Cerebellar cortex (tissue), 1 donor: ENCODE data around the gene ZBED4.

Source experiments
- DNase-seq: peaks from one replicate; pipeline ENCODE4 v3.0.0-alpha.2; 2015; ENCODE audit warnings: low spot score

Gene ZBED4

DNA sequence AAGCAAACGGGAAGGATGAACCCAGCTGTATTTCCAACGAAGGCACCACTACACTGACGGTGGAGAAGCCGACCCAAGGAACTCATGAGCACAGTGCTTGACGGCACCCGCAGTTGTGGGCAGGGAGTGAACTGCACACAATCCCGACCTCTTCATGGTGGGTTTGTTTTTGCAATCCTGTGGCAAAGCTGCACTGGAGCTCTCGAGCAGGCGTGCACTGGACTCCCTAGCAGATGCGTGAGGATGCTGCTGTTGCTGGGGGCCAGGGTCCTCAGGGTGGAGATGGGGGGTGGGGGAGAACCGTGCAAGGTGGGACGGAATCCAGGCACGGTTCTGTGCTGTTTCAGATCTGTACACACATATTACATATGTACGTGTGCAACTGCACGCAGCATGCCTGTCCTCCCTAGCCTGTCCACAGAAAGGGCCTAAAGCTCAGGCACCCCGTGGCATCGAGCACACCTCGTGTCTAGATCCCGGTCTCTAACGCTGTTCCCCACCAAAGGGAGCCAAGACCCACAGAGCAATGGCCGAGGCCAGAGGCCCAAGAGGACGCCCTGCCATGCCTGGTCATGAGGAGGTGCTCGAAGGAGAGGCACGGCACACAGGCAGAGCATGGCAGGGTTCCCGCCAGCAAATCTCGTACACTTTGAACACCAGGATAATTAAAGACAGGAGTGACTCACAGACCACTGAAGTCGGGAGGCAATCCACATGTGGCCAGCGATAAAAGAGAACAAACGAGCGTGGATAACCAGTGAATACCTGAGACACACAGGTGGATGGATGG, 47.0 kb downstream of the ZBED4 start:
- DNase-seq, result no peak

DNA sequence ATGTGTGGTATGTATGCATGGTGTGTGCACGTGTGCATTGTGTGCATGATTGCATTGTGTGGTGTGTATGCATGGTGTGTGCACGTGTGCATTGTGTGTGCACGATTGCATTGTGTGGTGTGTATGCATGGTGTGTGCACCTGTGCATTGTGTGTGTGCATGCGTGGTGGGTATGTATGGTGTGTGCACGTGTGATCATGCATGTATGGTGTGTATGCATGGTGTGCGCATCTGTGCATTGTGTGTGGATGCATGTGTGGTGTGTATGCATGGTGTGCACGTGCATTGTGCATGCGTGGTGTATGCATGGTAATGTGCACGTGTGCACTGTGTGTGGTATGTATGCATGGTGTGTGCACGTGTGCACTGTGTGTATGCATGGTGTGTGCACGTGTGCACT, 47.8 kb downstream of the ZBED4 start:
- no peak for DNase-seq

DNA sequence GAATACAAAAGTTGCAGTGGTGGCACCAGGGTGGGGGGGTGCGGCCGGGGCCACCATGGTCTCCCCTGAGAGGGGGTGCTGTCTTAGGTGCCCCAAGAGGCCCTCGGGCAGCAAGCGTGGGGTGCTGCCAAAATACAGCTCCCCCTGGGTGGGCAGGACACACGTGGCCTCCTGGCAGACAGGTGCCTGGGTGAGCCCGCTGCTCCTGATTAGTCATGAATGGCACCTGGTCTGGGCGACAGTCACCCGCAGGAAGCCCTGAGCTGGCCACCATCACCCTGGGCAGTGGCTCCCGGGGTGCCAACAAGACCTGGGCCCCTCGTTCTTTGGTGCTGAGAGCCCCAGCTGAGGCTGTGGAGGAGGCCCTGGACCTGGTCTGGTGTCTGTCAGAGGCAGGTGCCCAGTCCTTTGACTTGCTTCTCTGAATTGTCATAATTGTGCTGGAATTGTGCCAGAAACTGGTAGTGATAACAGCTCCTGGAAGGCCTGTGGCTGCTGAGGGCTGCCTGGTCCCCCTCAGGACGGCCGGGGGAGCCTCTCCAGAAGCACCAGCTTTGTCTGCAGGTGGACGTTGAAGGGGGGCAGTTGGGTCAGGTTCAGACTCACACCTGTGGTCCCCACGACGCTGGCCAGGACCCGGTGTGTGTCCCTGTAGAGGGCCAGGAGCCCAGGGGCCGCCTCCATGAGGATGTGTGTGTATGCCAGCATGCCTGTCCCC, 49.8 kb downstream of the ZBED4 start:
- peak; percentile 75 for DNase-seq

DNA sequence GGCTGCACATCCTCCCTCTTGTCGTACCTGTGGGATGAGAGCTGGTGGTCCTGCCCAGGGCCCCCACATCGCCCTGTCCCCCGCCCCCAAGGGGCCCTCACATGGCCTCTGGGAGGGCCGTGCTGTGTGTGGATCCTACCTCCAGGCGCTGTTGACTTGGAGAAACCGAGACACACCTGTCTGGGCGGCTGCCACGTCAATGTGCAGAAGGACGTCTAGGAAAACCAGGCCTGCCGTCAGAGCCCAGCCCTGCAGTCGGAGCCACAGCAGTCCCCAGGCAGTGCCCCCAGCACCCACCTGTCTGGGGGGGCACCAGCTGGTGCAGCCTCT, 50.4 kb downstream of the ZBED4 start:
- DNase-seq, result no peak

DNA sequence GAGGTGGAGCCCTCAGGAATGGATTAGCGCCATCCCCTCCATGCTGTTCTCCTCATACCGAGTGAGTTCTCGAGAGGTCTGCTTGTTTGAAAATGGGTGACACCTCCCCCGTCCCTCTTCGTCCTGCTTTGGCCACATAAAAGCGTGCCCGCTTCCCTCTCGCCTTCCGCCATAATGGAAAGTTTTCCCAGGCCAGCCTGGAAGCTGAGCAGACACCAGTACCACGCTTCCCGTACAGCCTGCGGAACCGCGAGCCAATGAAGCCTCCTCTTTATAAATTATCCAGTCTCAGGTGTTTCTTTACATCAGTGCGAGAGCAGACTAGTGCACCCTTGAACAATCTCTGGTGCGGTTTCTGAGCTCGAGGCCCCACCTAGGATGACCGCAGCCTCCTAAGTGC, 51.8 kb downstream of the ZBED4 start:
- DNase-seq, result no peak

DNA sequence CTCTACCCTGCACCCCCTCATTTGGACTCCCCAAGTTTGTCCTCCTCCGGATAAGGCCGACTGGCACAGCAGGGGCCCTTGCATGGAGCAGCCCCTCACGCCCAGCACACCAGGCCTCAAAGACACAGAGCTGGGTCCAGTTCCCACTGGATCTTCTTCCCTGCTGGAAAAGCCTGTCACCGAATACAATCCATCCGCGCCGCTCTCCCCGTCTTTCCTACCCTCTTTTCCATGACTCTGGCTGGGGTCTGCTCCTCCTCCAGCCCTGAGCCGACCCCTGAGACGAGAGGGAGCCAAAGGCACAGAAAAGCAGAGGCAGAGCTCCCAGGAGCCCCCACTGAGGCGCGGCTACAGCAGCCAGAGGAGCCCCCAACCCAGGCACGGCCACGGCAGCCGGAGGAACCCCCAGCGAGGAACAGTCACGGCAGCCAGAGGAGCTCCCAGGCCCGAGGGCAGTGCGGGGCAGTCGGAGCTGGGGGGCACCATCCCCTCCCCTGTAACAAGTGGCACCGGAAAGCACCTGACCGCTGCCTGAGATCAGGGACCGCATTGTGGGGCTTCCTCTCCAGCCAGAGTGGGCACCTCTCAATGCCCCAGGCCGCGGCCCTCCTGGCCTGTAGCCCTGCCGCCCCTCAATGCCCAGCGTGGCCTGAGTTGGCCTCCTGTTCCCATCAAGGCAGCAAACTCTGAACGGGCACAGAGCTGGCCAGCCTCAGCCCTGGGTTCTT, 52.6 kb downstream of the ZBED4 start:
- no peak for DNase-seq

DNA sequence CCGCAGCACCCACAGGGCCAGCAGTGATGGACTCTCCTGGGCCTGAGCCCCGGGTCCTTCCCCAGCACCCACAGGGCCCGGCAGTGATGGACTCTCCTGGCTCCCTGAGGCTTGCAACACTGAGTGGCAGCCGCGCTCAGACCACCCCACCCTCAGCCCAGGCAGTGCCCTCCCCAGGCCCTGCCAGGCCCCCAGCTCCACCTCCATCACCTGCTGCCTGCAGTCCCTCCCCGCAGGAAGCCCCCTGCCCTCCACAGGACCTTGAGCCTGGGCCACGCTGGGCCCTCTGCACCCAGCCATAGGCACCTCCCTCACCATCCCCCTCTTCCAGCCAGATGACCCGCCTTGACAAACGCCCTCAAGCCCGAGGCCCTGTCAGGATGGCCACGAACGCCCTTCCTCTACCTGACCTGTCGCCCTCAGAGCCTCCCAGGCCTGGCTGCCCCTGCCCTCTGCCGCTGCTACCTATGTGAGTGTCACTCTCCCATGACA, 53.2 kb downstream of the ZBED4 start:
- DNase-seq, result no peak

DNA sequence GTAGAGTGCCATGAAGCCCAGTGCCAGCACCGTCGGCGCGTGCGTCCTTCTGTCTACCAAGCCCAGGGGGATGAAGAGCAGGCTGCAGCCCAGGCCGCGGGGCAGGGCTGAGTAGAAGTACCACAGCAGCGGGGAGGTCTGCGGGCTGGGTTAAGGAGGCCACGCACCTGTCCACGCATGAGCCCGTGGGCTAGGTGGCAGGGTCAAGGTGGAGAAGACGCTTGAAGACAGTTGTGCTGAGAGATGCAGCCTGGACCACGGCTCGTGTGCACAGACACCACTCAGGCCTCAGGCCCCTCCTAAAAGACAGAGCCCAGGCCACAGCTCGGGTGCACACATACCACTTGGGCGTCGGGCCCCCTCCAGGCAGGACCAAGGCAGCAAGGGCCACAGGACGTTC, 54.2 kb downstream of the ZBED4 start:
- no peak for DNase-seq

DNA sequence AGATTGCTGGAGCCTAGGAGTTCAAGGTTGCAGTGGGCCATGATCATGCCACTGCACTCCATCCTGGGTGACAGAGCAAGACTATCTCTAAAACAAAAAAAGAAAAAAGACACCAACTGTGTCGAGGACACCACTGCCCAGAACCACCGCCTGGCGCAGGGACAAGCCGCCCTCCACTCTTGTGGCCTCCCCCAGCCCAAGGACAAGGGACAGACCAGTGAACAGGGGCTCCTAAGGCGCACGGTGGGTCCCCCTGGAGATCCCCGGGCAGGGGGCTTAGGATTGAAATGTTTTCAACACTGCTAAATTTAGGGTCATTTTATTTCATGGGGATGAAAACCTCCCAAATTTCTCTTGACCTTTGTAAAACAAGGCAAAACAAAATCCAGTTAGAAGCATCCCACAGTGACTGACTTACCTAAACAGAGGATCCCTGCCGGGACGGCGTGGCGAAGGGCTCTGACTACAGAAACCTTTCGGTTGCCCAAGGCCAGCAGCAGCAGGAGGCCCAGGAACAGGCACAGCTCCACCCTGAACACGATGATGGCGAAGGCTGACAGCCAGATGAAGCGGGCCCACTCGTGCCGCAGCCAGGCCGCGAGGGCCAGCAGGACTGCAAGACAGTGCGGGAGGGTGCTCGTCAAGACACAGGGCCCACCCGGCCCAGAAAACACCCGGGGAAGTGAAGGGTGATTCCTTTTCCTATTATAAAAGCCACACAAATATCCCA, 56.0 kb downstream of the ZBED4 start:
- no peak for DNase-seq

DNA sequence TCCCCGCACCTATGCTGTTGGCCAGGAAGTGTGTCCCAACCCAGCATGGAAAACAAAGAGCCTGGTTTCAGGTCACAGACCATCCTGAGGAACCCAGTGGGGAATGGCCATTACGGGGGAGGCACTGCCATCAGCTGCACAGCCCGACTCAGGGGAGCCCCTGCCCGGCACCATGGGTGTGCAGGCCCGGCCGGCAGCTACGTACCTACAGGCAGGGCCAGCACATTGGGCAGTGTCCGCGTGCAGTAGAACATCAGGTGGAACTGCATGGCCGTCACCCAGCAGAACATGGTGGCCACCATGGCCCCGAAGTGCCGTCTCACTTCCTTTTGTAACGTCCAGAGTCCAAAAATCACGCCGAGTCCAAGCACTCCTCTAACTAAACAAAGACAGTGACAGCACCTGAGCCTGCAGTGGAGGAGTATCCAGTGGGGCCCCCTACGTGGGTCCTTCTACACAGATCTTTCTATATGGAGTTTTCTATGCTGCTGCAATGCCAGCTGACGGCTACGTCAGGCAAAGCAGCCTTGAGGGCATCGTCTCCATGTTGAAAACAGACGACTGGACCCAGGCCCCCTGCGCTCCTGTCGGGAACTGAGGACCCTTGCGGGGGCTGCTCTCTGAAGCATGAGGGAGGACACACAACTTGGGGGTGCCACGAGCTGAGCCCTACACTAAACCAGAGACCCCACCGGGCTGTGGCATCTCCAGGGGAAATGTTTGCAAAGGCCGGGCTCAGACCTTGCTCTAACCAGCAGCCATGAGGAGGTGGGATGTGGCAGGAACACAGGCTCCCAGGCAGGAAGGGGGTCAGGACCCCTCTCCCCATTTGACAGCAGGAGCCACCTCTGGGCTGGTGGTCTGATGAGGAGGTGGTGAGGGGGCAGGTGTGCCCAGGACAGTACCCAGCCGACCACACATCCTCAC, 56.8 kb downstream of the ZBED4 start:
- no peak for DNase-seq

DNA sequence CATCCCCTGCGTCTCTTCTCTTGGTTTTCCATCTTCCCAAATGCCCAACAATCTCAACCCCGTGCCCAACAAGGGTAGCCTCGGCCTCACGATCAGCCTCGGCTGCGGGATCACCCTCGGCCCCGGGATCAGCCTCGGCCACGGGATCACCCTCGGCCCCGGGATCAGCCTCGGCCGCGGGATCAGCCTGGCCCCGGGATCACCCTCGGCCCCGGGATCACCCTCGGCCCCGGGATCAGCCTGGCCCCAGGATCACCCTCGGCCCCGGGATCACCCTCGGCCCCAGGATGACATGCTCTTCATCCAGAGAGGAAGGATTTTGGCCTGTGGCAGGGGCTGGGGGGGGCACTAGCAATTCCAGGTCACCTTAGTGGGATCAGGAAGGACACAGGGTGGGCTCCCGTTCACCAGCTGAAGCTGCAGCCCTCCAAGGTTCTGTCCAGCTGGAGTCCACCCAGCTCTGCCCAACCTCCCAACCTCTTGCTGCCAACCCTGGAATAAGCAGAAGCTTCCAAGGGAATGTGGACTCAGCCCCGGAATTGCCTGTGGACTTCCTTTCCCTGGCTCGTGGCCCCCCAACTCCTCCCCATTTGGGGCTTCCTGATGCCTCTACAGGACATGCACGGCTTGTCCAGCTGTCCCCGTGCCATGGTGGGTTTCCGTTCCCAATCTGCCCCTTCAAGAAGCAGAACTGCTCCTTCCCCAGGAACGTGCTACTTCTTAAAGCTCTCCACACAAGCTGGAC, 58.4 kb downstream of the ZBED4 start:
- DNase-seq, result no peak

DNA sequence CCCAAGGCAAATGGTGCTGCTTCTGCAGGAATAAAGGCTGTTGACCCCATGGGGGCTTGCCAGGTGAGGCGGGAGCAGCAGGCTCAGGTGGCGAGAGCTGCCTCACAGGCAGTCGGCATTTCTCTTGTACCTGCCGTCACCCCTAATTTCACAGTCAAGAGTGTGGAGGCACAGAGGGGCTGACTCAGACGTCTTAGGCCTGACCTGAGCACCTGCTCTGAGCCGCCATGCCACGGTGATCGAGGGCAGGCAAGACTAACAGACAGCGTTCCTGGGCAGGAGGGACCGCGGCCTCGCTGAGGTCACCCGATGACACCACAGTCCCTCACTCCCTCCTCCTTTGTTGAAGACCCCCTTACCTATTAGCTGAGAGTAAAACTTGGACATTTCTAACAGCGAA, 59.4 kb downstream of the ZBED4 start:
- no peak for DNase-seq

DNA sequence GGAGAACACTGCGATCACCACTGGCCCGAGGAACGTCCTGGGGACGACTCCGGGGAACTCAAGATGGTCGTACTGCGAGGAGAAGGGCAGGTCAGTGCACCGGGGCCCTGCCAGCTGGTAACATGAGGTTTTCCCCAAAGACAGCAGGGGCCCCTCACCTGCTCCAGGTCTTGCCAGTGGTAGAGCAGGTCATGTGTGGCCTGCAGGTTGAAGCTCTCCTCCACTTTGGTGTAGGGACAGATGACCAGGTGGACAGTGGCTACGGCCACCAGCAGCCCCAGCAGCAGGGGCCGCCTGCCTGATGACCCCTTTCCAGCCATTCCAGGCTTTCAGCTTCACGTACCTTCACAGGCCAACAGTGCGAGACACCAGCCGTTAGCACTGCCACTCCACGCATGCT, 59.8 kb downstream of the ZBED4 start:
- DNase-seq, result no peak

DNA sequence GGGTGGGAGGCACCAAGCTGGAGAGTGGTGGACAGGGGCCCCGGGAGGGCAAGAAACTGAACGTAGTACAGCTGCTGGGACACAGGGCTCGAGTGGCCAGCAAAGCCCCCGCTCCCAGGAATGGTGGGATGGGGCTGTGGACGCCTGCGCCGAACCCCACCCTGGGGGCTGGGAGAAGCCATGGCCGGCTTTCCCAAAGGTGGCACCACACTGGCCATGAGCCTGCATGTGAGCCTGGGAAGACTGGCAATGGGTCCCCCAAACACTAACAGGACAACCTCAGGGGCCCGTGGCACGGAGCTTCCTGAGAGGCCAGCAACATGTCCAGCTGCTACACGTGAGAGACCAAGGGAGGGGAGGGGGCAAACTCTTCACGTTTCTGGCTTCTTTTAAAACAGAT, 60.6 kb downstream of the ZBED4 start:
- no peak for DNase-seq

DNA sequence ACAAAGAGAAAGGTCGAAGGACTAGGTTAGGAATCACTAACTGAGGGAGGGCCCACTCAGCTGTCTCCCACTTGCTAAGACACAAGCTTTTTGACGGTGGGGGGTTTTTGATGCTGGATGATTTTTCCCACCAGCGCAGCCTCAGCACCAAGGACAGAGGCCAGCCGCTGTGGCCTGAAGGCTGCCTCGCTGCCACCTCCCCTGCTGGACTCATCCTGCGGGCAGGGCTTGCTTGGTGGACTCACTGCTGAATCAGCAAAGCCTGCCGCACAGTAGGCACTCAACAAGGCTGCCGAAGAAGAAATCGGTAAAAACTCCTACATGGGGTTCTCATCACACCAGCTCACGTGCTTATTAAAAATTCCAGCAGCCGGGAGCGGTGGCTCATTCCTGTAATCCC, 62.0 kb downstream of the ZBED4 start:
- DNase-seq, result no peak

DNA sequence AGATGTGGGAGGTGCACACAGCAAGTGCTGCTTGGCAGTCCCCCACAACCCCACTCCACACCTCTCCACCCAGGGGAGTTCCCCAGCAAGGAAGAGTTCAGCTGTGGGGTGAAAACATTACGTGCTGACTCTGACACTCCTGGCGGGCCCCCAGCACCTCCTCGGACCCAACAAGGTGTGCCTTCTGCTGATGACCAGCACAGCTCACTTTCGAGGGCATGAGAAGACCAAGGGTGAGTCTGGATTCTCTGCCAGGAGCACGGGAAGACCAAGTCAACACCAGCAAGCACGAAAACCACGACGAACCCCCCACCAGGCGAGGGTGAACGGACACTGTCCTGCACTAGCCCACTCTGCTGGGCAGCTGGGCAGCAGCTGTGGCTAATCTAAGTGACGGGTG, 63.2 kb downstream of the ZBED4 start:
- no peak for DNase-seq

DNA sequence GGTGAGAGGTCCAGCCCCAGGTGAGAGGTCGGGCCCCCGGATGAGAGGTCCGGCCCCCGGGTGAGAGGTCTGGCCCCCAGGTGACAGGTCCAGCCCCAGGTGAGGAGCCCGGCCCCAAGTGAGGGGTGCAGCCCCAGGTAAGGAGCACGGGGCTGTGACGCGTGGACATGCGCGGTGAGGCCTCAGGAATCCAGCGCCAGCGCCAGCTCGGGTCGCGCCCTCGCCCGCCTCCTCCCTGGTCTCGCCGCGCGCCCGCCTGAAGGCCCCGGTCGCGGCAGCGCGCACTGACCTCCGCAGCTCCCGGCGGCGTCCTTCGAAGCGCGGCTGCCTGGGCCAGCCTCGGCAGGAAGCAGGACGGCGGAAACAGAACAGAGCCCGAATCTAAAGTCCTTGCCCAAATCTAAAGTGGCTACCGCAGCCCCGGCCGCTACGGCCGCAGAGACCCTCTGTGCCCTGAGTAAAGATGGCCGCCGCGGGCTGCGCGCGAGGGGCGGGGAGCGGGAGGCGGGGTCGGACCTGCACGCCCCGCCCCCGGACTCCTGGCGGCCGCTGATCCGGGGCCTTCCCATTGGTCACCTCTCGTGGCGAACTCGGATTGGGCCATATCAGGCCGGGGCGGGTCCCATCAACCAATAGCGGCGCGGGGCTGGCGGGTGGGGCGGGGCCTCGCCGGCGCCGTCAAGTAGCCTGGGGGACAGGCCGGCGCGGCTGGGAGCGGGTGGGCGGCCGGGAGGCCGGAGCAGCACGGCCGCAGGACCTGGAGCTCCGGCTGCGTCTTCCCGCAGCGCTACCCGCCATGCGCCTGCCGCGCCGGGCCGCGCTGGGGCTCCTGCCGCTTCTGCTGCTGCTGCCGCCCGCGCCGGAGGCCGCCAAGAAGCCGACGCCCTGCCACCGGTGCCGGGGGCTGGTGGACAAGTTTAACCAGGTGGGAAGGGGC, 64.6 kb downstream of the ZBED4 start, which contains the start of the genes ALG12 and CRELD2:
Gene ALG12 (minus strand): TSS at position 465 of the 937 bp plus-strand sequence. CDS start 4,673 bp downstream, outside the sequence.
Gene CRELD2 (plus strand): TSS at position 661 of the 937 bp plus-strand sequence. CDS start 136 bp downstream, at position 797.
- peak; percentile 97 for DNase-seq

DNA sequence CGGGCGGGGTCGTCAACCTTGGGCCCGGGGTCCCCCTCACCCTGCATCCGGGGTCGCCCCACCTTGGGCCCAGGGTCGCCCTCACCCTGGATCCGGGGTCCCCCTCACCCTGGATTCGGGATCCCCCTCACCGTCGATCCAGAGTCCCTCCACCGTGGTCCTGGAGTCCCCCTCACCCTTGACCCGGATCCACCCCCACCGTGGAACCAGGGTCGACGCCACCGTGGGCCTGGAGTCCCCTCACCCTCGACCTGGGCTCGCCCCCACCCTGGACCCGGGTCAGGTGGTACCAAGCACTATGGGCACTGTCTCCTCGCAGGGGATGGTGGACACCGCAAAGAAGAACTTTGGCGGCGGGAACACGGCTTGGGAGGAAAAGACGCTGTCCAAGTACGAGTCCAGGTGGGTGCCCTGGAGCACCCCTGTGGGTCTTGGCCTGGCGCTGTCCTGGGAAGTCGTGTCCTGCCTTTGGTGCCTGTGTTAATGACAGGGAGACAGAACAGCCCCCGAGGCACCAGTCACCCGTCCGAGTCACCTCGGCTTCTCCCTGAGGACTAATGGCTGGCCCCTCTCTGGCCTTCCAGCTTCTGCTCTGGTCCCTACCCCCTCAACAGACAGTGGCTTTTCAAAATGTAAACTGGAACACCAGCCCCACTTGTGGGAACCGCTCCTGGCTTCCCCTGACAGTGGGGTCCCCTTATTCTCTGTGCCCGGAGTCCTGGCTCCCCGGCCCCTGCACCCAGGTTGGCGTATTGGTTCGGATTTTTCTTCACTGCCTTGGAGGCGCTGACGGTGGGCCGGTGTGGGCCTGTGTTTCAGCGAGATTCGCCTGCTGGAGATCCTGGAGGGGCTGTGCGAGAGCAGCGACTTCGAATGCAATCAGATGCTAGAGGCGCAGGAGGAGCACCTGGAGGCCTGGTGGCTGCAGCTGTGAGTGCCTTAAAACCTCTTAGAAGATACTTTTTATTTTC, 65.6 kb downstream of the ZBED4 start:
- no peak for DNase-seq
